Gastroesophageal sphincter (tissue), 4 donors: ENCODE results near the gene SCGB1D1. TPM values are rescaled to one million over a fixed set of nuclear protein-coding genes. Genes with fewer than 3 reads are reported as not detected.

Experiments used
- ATAC-seq: fragments of 150-250 bp; one replicate; pipeline ENCODE4 v1.9.1; 2016; ENCODE audit warnings: mild to moderate bottlenecking, moderate library complexity
- H3K27ac ChIP-seq, 4 donors: fragments of 200-600 bp; sonication (generic) in 3 of 4; 1 replicate in 3 of 4; 2 replicates in 1 of 4; pipeline ENCODE4 v1.5.1; 2016 to 2019
- H3K27me3 ChIP-seq: fragments of 200-600 bp; sonication (generic); one replicate; pipeline ENCODE4 v1.5.1; 2019
- H3K36me3 ChIP-seq, 2 donors: fragments of 200-600 bp; sonication (generic); one replicate each; pipeline ENCODE4 v1.5.1; 2019; ENCODE audit warnings: control low read depth in 1 of 2
- H3K4me1 ChIP-seq, 3 donors: fragments of 200-600 bp; sonication (generic); 1 replicate in 2 of 3; 2 replicates in 1 of 3; pipeline ENCODE4 v1.5.1; 2016 to 2019; ENCODE audit warnings: control low read depth in 2 of 3
- H3K4me3 ChIP-seq, 2 donors: fragments of 200-600 bp; sonication (generic); one replicate each; pipeline ENCODE4 v1.5.1; 2019; ENCODE audit warnings: mild to moderate bottlenecking in 1 of 2, moderate library complexity in 1 of 2
- H3K9me3 ChIP-seq, 3 donors: fragments of 200-600 bp; sonication (generic); one replicate each; pipeline ENCODE4 v1.5.1; 2017 to 2019; ENCODE audit warnings: control low read depth in 2 of 3
- EP300 ChIP-seq: sonication (generic); formaldehyde crosslinking; IDR thresholded peaks from one replicate; pipeline ENCODE4 v1.6.1; 2017; ENCODE audit warnings: antibody characterized with exemption, mild to moderate bottlenecking
- POLR2A ChIP-seq, 2 donors: fragments of 450-650 bp; IDR thresholded peaks; one replicate each; pipeline ENCODE4 v1.6.1; 2017; ENCODE audit warnings: antibody characterized with exemption in 2 of 2, mild to moderate bottlenecking in 2 of 2, moderate library complexity in 1 of 2
- POLR2AphosphoS5 ChIP-seq: sonication (generic); formaldehyde crosslinking; IDR thresholded peaks from one replicate; pipeline ENCODE4 v1.6.1; 2017; ENCODE audit warnings: antibody characterized with exemption
- WGBS, 2 donors: methylation state at CpG; one replicate each; pipeline ENCODE4 v1.1.5; 2018; ENCODE audit warnings: low coverage in 1 of 2; 5-methylcytosine and 5-hydroxymethylcytosine counted together
- total RNA-seq, 4 donors: library from RNA; depleted of rRNA; stranded (reverse); fragments of >200 nt; gene quantifications; one replicate each; pipeline ENCODE4 v1.1.0, GENCODE V29; 2016
- TF ChIP-seq, protein P1 (sequence below), 4 experiments: fragments of 200-600 bp in 2 of 4; fragments of 450-650 bp in 2 of 4; sonication (generic) in 1 of 4; IDR thresholded peaks; one replicate each; pipeline ENCODE4 v1.5.1; 2017 to 2019; ENCODE audit warnings: antibody characterized with exemption in 4 of 4, mild to moderate bottlenecking in 2 of 4, moderate library complexity in 2 of 4

Gene SCGB1D1
- total RNA-seq, 4 donors from 2014 or later: not detected

DNA sequence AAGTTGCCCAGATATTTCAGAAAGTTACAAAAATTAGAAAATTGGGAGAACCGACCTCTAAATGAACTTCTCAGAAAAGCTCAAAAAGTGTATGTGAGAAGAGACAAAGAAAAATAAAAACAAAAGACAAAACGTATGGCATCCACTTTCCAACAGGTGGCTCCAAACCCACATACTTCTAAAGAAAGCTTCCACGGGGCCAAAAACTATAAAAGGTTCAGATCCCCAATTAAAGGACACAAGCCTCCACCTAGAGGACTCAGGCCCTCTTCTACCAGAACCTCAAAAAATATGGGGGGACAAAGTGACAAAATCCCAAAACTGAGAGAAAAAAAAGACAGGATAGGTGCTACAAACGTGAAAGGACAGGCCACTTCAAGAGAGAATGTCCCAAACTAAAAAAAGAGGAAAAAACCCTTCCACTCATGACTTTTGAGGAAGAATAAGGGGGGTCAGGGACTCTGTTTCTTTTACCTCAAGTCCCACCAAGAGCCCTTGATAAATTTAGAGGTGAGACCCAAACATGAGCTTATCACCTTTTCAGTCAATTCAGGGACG, 27.3 kb downstream of the SCGB1D1 start:
- no peak overlapping the region for H3K4me3 ChIP-seq
- ATAC-seq: no peak
- no peaks in the 10 kb centered on the region for H3K36me3 ChIP-seq
- TF ChIP-seq, protein P1, sequence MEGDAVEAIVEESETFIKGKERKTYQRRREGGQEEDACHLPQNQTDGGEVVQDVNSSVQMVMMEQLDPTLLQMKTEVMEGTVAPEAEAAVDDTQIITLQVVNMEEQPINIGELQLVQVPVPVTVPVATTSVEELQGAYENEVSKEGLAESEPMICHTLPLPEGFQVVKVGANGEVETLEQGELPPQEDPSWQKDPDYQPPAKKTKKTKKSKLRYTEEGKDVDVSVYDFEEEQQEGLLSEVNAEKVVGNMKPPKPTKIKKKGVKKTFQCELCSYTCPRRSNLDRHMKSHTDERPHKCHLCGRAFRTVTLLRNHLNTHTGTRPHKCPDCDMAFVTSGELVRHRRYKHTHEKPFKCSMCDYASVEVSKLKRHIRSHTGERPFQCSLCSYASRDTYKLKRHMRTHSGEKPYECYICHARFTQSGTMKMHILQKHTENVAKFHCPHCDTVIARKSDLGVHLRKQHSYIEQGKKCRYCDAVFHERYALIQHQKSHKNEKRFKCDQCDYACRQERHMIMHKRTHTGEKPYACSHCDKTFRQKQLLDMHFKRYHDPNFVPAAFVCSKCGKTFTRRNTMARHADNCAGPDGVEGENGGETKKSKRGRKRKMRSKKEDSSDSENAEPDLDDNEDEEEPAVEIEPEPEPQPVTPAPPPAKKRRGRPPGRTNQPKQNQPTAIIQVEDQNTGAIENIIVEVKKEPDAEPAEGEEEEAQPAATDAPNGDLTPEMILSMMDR (IDR thresholded peaks at IDR 0.05): peak in 1 of 4 experiments; percentile 24
- no peak for TF ChIP-seq EP300
- peaks cover 7% of the 10 kb centered on the region for H3K27me3 ChIP-seq
- peaks cover 0 to 7% (median 0%) of the 10 kb centered on the region in 3 donors for H3K9me3 ChIP-seq
- H3K27ac ChIP-seq: no peak overlapping the region
- no peaks in the 10 kb centered on the region for H3K4me1 ChIP-seq
- 31 to 36% methylated on average over 4 to 5 of the region's 5 CpGs for WGBS, 2 donors

DNA sequence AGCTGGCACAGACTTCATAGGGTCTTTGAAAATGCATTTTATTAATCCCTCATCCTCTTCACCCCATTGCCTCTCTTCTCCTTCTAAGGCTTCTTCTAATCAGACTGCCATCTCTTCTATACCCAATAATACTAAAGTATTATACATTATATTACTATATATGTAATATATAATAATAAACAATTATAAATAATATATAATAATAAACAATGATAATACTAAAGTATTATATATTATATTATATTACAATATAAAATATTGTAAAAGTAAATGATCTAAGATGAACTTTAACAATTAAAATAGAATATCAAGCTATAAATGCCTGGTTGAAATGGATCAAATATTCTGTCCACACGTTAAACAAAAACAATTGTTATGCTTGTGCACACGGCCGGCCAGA, 31.5 kb downstream of the SCGB1D1 start:
- Histone ChIP-seq H3K4me3 (no peak overlapping the region), H3K4me1 (no peaks in the 10 kb centered on the region), H3K27me3 (peaks cover under 1% of the 10 kb centered on the region), H3K27ac (no peak overlapping the region), H3K9me3 (peaks cover 0 to 36% (median 0%) of the 10 kb centered on the region in 3 donors), H3K36me3 (no peaks in the 10 kb centered on the region)
- ATAC-seq: no peak
- 92 to 100% methylated on average over 2 to 3 of the region's 3 CpGs for WGBS, 2 donors
- TF ChIP-seq, protein P1 (IDR thresholded peaks at IDR 0.05): no peak
- TF ChIP-seq POLR2AphosphoS5 (no peak), EP300 (no peak), POLR2A (IDR thresholded peaks at IDR 0.05) (no peak)

DNA sequence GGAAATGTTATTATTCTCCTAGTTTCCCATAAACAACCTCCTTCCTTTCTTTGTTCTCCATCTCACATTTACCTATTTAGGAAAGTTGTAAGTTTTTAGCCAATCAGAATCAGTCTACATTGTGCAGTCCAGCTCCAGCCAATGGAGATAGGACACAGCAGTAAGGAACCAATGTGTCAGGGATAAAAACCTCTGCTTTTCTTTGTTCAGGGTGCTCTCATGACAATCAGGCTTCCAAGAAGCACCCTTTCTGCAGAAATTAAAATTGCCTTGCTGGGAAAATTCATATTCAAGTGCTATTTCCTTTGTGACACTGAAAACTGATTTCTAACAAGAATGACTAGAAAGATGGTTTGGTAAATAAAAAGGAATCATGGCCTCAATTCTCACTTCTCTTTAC, 33.1 kb downstream of the SCGB1D1 start:
- no peak for ATAC-seq
- Histone ChIP-seq H3K27ac (no peak overlapping the region), H3K4me3 (no peak overlapping the region), H3K27me3 (no peaks in the 10 kb centered on the region), H3K4me1 (no peaks in the 10 kb centered on the region), H3K9me3 (peaks cover 0 to 36% (median 0%) of the 10 kb centered on the region in 3 donors), H3K36me3 (no peaks in the 10 kb centered on the region)
- TF ChIP-seq POLR2AphosphoS5 (no peak), EP300 (no peak), POLR2A (IDR thresholded peaks at IDR 0.05) (no peak)
- TF ChIP-seq, protein P1 (IDR thresholded peaks at IDR 0.05): no peak

DNA sequence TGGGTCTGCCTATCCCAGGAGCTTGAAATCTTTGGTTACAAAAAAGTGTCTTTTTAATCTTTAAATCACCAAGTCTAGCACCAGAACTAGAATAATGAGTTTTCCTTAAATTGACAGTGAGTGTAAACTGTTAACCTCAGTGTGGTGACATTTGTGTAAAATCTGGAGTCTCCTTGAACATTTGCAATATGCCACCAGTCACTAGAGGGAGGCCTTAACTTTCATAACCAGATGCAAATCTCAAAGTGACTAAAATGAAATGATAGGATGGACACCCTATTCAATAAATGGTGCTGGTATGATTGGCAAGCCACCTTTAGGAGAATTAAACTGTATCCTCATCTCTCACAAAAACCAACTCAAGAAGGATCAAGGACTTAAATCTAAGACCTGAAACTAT, 43.7 kb downstream of the SCGB1D1 start:
- no peak overlapping the region for H3K4me3 ChIP-seq
- no peak for ATAC-seq

DNA sequence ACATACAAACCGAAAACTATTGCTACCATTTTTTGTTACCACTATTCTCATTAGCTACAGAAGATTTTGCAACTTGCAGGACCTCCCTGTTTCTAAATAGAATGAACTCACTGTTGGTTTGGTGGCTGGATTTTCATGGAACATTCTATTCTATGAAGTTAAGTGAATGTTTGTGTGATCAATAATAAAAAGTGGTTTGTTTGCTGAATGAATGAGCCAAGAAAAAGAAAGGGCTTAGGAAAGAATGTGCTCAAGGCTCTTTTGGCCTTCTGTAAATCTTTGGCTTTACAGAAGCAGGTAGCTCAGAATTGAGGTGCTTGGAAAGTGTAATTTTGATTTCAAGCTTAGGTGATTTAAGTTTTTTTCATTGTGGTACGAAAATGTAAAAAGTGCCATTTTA, 46.2 kb downstream of the SCGB1D1 start:
- Histone ChIP-seq H3K4me3 (no peak overlapping the region), H3K36me3 (no peaks in the 10 kb centered on the region), H3K9me3 (no peaks in the 10 kb centered on the region), H3K27ac (no peak overlapping the region), H3K27me3 (peaks cover 35% of the 10 kb centered on the region), H3K4me1 (no peaks in the 10 kb centered on the region)
- ATAC-seq: no peak
- TF ChIP-seq EP300 (no peak), POLR2AphosphoS5 (no peak), POLR2A (IDR thresholded peaks at IDR 0.05) (no peak)
- TF ChIP-seq, protein P1 (IDR thresholded peaks at IDR 0.05): no peak
- WGBS, 2 donors: 69 to 70% methylated on average over 2 of the region's 2 CpGs

More for the DNA sequence above, 43.7 kb downstream of the SCGB1D1 start:
- no peaks in the 10 kb centered on the region for H3K36me3 ChIP-seq
- H3K27me3 ChIP-seq: peaks cover 32% of the 10 kb centered on the region
- no peaks in the 10 kb centered on the region for H3K4me1 ChIP-seq
- H3K9me3 ChIP-seq: no peaks in the 10 kb centered on the region
- no peak for TF ChIP-seq POLR2AphosphoS5
- no peak for TF ChIP-seq POLR2A (IDR thresholded peaks at IDR 0.05)
- TF ChIP-seq, protein P1 (IDR thresholded peaks at IDR 0.05): no peak
- TF ChIP-seq EP300: no peak
- no peak overlapping the region for H3K27ac ChIP-seq
